Measurements from ENCODE around the gene ZC2HC1C.

- TF ChIP-seq, protein P1, sequence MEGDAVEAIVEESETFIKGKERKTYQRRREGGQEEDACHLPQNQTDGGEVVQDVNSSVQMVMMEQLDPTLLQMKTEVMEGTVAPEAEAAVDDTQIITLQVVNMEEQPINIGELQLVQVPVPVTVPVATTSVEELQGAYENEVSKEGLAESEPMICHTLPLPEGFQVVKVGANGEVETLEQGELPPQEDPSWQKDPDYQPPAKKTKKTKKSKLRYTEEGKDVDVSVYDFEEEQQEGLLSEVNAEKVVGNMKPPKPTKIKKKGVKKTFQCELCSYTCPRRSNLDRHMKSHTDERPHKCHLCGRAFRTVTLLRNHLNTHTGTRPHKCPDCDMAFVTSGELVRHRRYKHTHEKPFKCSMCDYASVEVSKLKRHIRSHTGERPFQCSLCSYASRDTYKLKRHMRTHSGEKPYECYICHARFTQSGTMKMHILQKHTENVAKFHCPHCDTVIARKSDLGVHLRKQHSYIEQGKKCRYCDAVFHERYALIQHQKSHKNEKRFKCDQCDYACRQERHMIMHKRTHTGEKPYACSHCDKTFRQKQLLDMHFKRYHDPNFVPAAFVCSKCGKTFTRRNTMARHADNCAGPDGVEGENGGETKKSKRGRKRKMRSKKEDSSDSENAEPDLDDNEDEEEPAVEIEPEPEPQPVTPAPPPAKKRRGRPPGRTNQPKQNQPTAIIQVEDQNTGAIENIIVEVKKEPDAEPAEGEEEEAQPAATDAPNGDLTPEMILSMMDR (IDR thresholded peaks at IDR 0.05) = no peak
- TF ChIP-seq POLR2AphosphoS5 (IDR thresholded peaks at IDR 0.05; ENCODE audit: low read depth, low read length) = no peak
- no peak for TF ChIP-seq REST (IDR thresholded peaks at IDR 0.05; ENCODE audit: insufficient read depth in 1 of 2, low read depth in 2 of 2, low read length in 1 of 2)
Measured at GRCh38 chr14:75126121-75126544, 56.7 kb downstream of the ZC2HC1C start.

Data from Panc1 (cell line).